NOMO-1 treated with DMSO at 0.1 percent for 48 hours (cell line): ENCODE results near the gene NRSN2.
"Not testable (repeated sequence)": the region's sequence is repeated elsewhere in the genome, so short reads cannot be mapped to it uniquely, and the experiment has no call there.

Source experiments
- DNase-seq: peaks from one replicate; lab custom pipeline; 2025; ENCODE audit not compliant: unreplicated experiment; lab: John Stamatoyannopoulos, UW

The NRSN2 gene

DNA sequence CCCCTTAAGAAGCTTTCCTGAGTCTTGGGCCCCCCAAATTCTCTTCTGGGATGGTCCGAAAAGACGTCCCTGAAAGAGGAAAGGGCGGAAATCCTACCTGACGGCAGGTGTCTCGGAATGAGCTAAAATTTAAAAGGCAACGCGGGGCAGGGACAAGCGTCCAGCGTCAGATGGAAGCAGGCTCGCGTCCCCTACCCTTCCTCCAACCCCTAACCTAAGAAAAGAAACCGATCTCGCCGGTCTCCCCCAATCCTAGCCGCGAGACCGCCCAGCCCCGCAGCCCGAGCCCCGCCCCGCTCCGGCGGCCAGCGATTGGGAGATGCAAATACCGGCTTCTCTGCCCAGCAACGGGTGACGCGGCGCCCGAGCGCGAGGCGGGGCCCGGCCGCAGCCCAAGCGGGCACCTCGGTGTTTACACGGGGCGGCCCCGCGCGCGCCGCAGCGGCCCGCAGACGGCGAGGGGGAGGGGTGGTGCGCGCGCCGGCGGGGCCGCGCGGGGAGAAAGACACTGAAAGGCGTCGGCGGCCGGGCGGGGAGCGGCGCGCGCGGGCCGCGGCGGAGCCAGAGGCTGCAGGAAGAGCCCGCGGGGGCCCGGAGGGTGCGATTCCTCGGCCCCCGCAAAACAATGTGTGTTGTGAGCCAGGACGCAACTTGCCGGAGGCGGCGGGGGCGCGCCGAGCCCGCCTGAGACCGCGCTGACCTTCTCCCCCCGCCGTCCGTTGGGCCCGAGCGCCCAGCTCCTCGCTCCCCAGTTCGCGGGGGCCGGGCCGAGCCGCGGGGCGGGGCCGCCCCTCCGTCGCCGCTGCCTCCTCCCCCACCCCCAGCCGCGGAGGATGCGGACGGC, 21.6 kb upstream of the NRSN2 start, which contains the start of gene SOX12:
Gene SOX12, plus strand, starts transcription at position 508 of the 844 bp plus-strand sequence. CDS start 373 bp downstream, outside the sequence.
- DNase-seq: peak; percentile 89

DNA sequence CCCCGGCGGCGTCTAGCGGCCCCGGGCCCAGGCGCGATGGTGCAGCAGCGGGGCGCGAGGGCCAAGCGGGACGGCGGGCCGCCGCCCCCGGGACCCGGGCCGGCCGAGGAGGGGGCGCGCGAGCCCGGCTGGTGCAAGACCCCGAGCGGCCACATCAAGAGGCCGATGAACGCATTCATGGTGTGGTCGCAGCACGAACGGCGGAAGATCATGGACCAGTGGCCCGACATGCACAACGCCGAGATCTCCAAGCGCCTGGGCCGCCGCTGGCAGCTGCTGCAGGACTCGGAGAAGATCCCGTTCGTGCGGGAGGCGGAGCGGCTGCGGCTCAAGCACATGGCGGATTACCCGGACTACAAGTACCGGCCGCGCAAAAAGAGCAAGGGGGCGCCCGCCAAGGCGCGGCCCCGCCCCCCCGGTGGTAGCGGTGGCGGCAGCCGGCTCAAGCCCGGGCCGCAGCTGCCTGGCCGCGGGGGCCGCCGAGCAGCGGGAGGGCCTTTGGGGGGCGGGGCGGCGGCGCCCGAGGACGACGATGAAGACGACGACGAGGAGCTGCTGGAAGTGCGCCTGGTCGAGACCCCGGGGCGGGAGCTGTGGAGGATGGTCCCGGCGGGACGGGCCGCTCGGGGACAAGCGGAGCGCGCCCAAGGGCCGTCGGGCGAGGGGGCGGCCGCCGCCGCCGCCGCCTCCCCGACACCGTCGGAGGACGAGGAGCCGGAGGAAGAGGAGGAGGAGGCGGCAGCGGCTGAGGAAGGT, 20.8 kb upstream of the NRSN2 start:
- DNase-seq: peak; percentile 45

- no peak for DNase-seq
Measured at GRCh38 chr20:326645-327185, 20.2 kb upstream of the NRSN2 start.

DNA sequence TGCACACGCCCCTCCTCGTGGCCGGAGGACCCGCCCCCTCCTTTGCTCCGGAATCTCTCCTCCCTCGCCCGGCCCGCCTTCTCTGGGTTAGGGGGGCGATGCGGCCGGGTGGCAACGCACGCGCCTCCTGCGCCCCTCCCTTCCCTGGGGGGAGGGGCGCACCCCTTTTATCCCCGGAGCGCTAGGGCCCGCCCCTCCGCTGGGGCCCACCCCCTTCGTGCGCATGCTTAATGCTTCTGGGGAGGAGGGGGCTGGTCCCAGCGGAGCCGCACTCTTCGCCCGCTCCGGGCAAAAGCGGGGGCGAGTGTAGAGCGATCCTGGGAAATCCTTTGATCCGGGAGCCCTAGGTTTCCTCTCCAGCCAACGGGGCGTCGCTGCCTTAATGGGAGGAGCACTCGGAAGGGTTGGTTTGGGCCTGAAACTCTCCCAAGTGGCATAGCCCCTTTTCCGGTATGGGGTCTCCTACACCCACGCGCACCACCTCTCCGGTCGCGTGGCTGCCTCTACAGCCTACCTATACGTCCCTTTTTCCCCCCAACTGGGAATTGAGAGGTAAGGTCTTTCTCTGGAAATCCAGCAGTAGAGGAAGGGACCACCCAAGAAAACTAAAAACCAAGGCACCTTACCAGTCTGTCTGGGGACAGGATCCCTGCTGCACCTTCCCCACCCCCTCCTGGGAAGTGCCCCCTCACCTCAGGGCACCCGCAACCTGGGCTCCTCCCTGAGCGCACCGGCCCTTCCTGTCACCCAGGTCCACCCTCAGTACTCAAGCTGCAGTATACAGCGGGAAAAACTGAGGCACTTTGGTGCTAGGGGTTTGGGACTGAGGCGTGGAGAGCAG, 19.5 kb upstream of the NRSN2 start:
- peak; percentile 60 for DNase-seq

- no peak for DNase-seq
Measured at GRCh38 chr20:328027-328974, 18.6 kb upstream of the NRSN2 start.

- no peak for DNase-seq
Measured at GRCh38 chr20:328975-329695, 17.8 kb upstream of the NRSN2 start.

GRCh38 chr20:329851-330232, 17.1 kb upstream of the NRSN2 start:
- DNase-seq: no peak

DNA sequence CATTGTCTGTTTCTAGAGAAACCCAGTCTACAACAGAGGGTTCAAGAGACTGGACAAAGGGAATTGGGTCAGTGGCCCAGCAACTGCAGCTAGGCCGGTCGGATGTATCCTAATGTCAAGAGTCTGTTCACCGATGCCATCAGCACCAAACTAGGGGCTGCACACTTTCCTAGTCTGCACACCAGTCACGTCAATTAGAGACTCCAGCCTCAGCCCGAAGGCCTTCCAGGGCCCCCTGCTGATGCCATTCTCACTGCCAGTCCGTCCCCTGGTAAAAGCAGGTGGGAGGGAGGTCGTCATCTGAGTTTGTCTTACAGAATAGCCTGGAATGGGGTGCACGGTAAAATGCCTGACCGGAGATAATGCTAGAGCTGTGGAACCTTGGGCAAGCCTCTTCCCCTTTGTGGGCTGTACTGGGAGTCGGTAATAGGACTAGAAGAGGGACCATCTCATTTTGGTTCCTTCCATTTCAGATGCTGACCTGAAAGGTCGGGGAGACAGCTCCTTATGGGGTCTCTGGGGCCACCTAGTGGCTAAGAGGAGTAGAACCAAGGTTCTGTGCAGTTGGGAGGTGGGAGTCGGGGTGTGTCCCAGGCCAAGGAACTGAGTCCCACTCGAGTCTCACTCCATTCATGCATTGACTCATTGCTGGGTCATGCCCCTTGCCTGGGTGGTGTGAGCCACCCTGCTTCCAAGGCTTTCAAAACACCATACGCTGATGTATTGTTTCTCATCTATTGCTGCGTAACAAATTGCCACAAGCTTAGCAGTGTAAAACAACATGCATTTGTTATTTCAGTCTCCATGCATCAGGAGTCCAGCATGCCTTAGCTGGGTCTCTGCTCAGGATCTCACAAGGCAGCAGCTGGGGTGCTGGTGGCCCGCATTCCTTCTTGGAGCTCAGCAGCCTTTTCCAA, 16.4 kb upstream of the NRSN2 start:
- peak; percentile 86 for DNase-seq

GRCh38 chr20:334578-334977, 12.3 kb upstream of the NRSN2 start:
- no peak for DNase-seq

DNA sequence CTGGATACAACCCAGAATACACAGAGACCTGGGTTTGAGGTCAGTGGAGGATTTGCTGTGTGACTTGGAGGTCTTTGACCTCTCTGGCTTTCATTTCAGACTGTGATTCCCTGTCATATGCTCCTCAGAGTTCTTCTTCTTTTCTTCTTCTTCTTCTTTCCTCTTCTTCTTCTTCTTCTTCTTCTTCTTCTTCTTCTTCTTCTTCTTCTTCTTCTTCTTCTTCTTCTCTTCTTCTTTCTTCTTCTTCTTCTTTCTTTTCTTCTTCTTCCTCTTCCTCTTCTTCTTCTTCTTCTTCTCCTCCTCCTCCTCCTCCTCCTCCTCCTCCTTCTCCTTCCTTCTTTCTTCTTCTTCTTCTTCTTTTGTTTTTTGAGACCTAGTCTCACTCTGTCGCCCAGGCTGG, 10.9 kb upstream of the NRSN2 start:
- DNase-seq: not testable (repeated sequence)

GRCh38 chr20:341682-342081, 5.2 kb upstream of the NRSN2 start:
- DNase-seq: peak; percentile 4

DNA sequence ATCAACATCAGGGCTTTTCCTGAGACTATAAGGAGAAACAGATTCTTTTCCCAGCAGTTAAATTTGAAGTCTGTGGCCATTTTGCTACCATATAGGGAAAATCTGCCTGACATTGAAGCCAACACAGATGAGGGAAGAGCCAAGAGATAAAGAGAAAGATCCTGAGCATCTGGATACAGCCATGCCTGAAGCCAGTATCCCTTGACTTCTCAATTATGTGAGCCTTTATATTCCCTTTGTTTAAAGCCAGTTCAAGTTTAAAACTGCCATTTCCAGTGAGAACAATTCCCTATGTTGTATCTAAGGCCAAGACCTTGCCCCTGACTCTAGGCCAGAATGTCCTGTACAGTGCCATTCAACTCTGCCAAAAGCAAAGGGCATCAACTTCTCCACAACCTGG, 3.8 kb upstream of the NRSN2 start:
- DNase-seq: no peak

- DNase-seq: no peak
Measured at GRCh38 chr20:346033-346639, 775 bp upstream of the NRSN2 start.

GRCh38 chr20:347317-347639, 367 bp downstream of the NRSN2 start:
- DNase-seq: no peak

- peak; percentile 84 for DNase-seq
Measured at GRCh38 chr20:347640-348484, 951 bp downstream of the NRSN2 start.

DNA sequence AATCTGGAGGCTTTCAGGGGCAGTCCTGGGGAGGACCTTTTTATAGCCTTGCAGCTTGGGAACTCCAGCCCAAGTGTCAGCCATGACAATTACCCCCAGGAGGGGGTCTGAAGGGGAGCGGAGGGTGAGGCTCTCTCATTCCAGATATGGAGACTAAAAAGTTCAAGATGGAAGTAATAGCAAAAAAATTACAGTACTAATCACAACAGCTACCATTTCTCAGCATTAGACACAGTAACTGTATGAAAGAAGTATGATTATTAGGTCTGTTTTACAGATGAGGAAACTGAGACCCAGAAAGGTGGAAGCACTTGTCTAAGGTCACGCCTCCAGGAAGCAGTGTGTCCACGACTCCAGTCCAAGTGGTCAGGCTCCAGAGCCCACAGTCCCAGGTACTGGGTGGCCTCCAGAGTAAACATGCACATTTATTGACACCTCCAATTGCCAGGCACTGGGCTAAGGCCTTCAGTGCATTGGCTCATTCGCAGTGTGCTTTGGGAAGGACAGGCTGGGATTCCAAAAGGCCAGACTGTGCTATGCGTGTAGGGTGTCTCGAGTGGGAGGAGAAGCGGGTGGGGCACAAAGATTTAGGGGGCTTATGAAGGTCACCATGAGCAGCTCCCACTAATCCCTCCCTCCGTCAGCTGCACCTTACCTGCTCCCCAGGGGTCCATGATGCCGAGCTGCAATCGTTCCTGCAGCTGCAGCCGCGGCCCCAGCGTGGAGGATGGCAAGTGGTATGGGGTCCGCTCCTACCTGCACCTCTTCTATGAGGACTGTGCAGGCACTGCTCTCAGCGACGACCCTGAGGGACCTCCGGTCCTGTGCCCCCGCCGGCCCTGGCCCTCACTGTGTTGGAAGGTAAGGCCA, 2.3 kb downstream of the NRSN2 start:
- no peak for DNase-seq
